T-cell (primary cell): ENCODE measurements around the gene NPTXR. TPM values are rescaled to one million over a fixed set of nuclear protein-coding genes. Genes with fewer than 3 reads are reported as not detected.

Experiments
- ATAC-seq, 4 experiments: fragments of 200-7000 bp in 3 of 4; fragments of 150-1000 bp in 1 of 4; cut with Tn5 transposase; replicated peaks in 1 of 4; 1 replicate in 3 of 4; 2 replicates in 1 of 4; pipeline ENCODE4 v1.10.0; 2021; ENCODE audit warnings: moderate library complexity in 3 of 4, mild to moderate bottlenecking in 2 of 4, moderate number of reproducible peaks in 1 of 4
- CTCF ChIA-PET, 2 donors: fragments of 300-600 bp; sonication (Branson Sonifier 250); formaldehyde crosslinking; loops; one replicate each; lab custom pipeline; 2022; ENCODE audit warnings: antibody characterized with exemption in 2 of 2; lab: Charles Lee
- POLR2A ChIA-PET, 2 donors: fragments of 300-600 bp; sonication (Branson Sonifier 250); formaldehyde crosslinking; loops; one replicate each; lab custom pipeline; 2022; ENCODE audit warnings: antibody characterized with exemption in 2 of 2; lab: Charles Lee
- DNase-seq, 35 experiments: peaks; one replicate each; pipeline versions ENCODE4 v3.0.0 to v3.0.0-alpha.2; 2013 to 2023
- H3K27ac ChIP-seq: one replicate; pipeline ENCODE4 v1.5.1; 2013; ENCODE audit warnings: low read length
- H3K27me3 ChIP-seq, 2 experiments: replicated peaks in 1 of 2; 1 replicate in 1 of 2; 2 replicates in 1 of 2; pipeline versions ENCODE4 v1.6.1 to v1.7.0; 2013; ENCODE audit warnings: low read length in 1 of 2, mixed read lengths in 1 of 2; ENCODE audit not compliant: control insufficient read depth in 2 of 2, insufficient read depth in 2 of 2; ENCODE audit errors: extremely low read depth in 1 of 2
- H3K36me3 ChIP-seq, 2 donors: 1 replicate in 1 of 2; 2 replicates in 1 of 2; pipeline versions ENCODE4 v1.6.1 to v1.7.0; 2013; ENCODE audit warnings: low read length in 1 of 2; ENCODE audit not compliant: control insufficient read depth in 2 of 2, insufficient read depth in 1 of 2; ENCODE audit errors: extremely low read depth in 1 of 2
- H3K4me1 ChIP-seq, 2 experiments: 1 replicate in 1 of 2; 2 replicates in 1 of 2; pipeline versions ENCODE4 v1.6.1 to v1.7.0; 2013; ENCODE audit warnings: low read length in 2 of 2, mixed read lengths in 1 of 2; ENCODE audit not compliant: insufficient read depth in 2 of 2, control insufficient read depth in 1 of 2; ENCODE audit errors: extremely low read depth in 1 of 2
- H3K4me3 ChIP-seq, 2 donors: 1 replicate in 1 of 2; 2 replicates in 1 of 2; pipeline versions ENCODE4 v1.5.1 to v1.7.0; 2013; ENCODE audit warnings: mild to moderate bottlenecking in 2 of 2, low read length in 1 of 2, moderate library complexity in 1 of 2; ENCODE audit not compliant: control insufficient read depth in 1 of 2; ENCODE audit errors: extremely low read depth in 1 of 2
- H3K9me3 ChIP-seq: 2 replicates; pipeline ENCODE4 v1.7.0; 2013
- H3K27ac Mint-ChIP-seq, 2 donors: one replicate each; pipeline ENCODE4 v1.8.0; 2020 to 2021; ENCODE audit warnings: mild to moderate bottlenecking in 2 of 2, mixed read lengths in 2 of 2
- H3K27me3 Mint-ChIP-seq, 2 donors: one replicate each; pipeline ENCODE4 v1.8.0; 2021 to 2022; ENCODE audit warnings: mixed read lengths in 2 of 2
- H3K36me3 Mint-ChIP-seq: one replicate; pipeline ENCODE4 v1.8.0; 2021; ENCODE audit warnings: mixed read lengths
- H3K4me1 Mint-ChIP-seq, 3 donors: one replicate each; pipeline ENCODE4 v1.8.0; 2020 to 2022; ENCODE audit warnings: mixed read lengths in 3 of 3, mild to moderate bottlenecking in 1 of 3
- H3K4me3 Mint-ChIP-seq, 3 donors: one replicate each; pipeline ENCODE4 v1.8.0; 2020 to 2022; ENCODE audit warnings: mild to moderate bottlenecking in 3 of 3, mixed read lengths in 3 of 3, moderate library complexity in 3 of 3
- H3K9me3 Mint-ChIP-seq, 3 donors: one replicate each; pipeline ENCODE4 v1.8.0; 2020 to 2022; ENCODE audit warnings: mixed read lengths in 3 of 3
- WGBS: methylation state at CpG from one replicate; pipeline ENCODE4 v1.1.5; 2013; ENCODE audit warnings: missing lambda C conversion rate; ENCODE audit not compliant: insufficient coverage; 5-methylcytosine and 5-hydroxymethylcytosine counted together
- total RNA-seq, 35 experiments: library from RNA in 6 of 35; stranded (reverse) in 6 of 35; fragments of 120-200 nt in 1 of 35; gene quantifications; one replicate each; pipeline versions ENCODE4 v1.2.1 to v1.2.4 and lab custom pipeline; 2013 to 2026

NPTXR gene
- total RNA-seq, 5 donors from 2014 or later (not counting 1 experiment from before 2014, with no cell fraction given) = 4.9 to 13.2 (median 9.1) TPM

GRCh38 chr22:38870791-38871359, 27.0 kb upstream of the NPTXR start:
- no peaks in the 10 kb centered on the region for H3K9me3 ChIP-seq
- DNase-seq (peak in 2 of 35 experiments; percentile 12 to 28), ATAC-seq (no peak)
- H3K4me1 ChIP-seq = peaks cover 17 to 64% of the 10 kb centered on the region in 2 experiments
- ChIA-PET CTCF (interaction anchor here (0.6 to 2.6 kb wide), 14 partner anchors 10 to 447 kb away, joined by 3 to 12 read pairs (median 4); partner anchors contain the start of genes CBX7 (in 1 of the 2) and RPL3 (in 1 of the 2)), POLR2A (interaction anchor here (0.5 to 1.3 kb wide), 3 partner anchors 17 to 449 kb away, joined by 3 to 4 read pairs (median 4); partner anchors contain the start of gene DMC1 (in 1 of the 2))
- H3K4me3 Mint-ChIP-seq = peak overlapping the region; percentile 86 to 94 (median 91)
- 25% methylated on average over 1 of the region's 2 CpGs for WGBS
- peaks cover 2% of the 10 kb centered on the region for H3K36me3 Mint-ChIP-seq
- H3K27me3 ChIP-seq = no peaks in the 10 kb centered on the region
- H3K27me3 Mint-ChIP-seq = no peaks in the 10 kb centered on the region
- peaks cover 55 to 60% (median 56%) of the 10 kb centered on the region in 3 donors for H3K4me1 Mint-ChIP-seq
- H3K27ac Mint-ChIP-seq = peak overlapping the region; percentile 75 to 77
- H3K4me3 ChIP-seq = peak overlapping the region; percentile 52 to 57
- H3K27ac ChIP-seq = peak overlapping the region; percentile 64
- H3K9me3 Mint-ChIP-seq = no peaks in the 10 kb centered on the region
- H3K36me3 ChIP-seq = peaks cover 2 to 20% of the 10 kb centered on the region in 2 donors

- Histone ChIP-seq H3K27ac (peak overlapping the region; percentile 64), H3K9me3 (no peaks in the 10 kb centered on the region), H3K27me3 (no peaks in the 10 kb centered on the region), H3K4me3 (peak overlapping the region; percentile 10 to 52), H3K36me3 (peaks cover 3 to 26% of the 10 kb centered on the region in 2 donors), H3K4me1 (peaks cover 17 to 69% of the 10 kb centered on the region in 2 experiments)
- Mint-ChIP-seq H3K27ac (peak overlapping the region; percentile 75 to 77), H3K36me3 (peaks cover 2% of the 10 kb centered on the region), H3K4me3 (peak overlapping the region; percentile 86 to 94 (median 91)), H3K4me1 (peaks cover 56 to 62% (median 57%) of the 10 kb centered on the region in 3 donors), H3K9me3 (no peaks in the 10 kb centered on the region), H3K27me3 (no peaks in the 10 kb centered on the region)
- WGBS = 3% methylated on average over 5 of the region's 12 CpGs
- CTCF ChIA-PET = interaction anchor here (0.5 to 2.6 kb wide), 19 partner anchors 11 to 447 kb away, joined by 3 to 12 read pairs (median 4); partner anchors contain the start of gene CBX7 (in 1 of the 2)
- DNase-seq = peak; percentile 63 to 90 (median 81)
- peak; percentile 33 to 53 (median 37) for ATAC-seq
- POLR2A ChIA-PET = interaction anchor here (0.5 to 1.1 kb wide), 2 partner anchors 16 to 300 kb away, joined by 3 to 4 read pairs; partner anchors contain the start of gene DMC1 (in 1 of the 2)
These were observed 26.5 kb upstream of the NPTXR start for GRCh38 chr22:38870312-38870741.

- peak overlapping the region; percentile 75 to 77 for H3K27ac Mint-ChIP-seq
- peaks cover 2% of the 10 kb centered on the region for H3K36me3 Mint-ChIP-seq
- ATAC-seq (no peak), DNase-seq (peak in 1 of 35 experiments; percentile 13)
- H3K4me1 Mint-ChIP-seq = peaks cover 52 to 56% (median 52%) of the 10 kb centered on the region in 3 donors
- H3K27ac ChIP-seq = peak overlapping the region; percentile 64
- H3K36me3 ChIP-seq = peaks cover 6 to 33% of the 10 kb centered on the region in 2 donors
- CTCF ChIA-PET = interaction anchor here (0.5 to 2.6 kb wide), 18 partner anchors 12 to 447 kb away, joined by 3 to 12 read pairs (median 4); partner anchors contain the start of gene CBX7 (in 1 of the 2)
- no peak overlapping the region for H3K4me3 ChIP-seq
- WGBS = 100% methylated on average over 3 of the region's 3 CpGs
- no peaks in the 10 kb centered on the region for H3K27me3 Mint-ChIP-seq
- H3K9me3 ChIP-seq = no peaks in the 10 kb centered on the region
- peak overlapping the region in 1 of 3 donors; percentile 94 for H3K4me3 Mint-ChIP-seq
- POLR2A ChIA-PET = no interaction called here
- H3K4me1 ChIP-seq = peaks cover 17 to 75% of the 10 kb centered on the region in 2 experiments
- H3K9me3 Mint-ChIP-seq = no peaks in the 10 kb centered on the region
- H3K27me3 ChIP-seq = no peaks in the 10 kb centered on the region
These were observed 25.8 kb upstream of the NPTXR start for GRCh38 chr22:38869663-38870062.

- H3K9me3 ChIP-seq = no peaks in the 10 kb centered on the region
These were observed 25.1 kb upstream of the NPTXR start for GRCh38 chr22:38868886-38869381.

GRCh38 chr22:38868286-38868721, 24.5 kb upstream of the NPTXR start:
- DNase-seq (no peak), ATAC-seq (no peak)
- no peaks in the 10 kb centered on the region for H3K27me3 Mint-ChIP-seq
- Histone ChIP-seq H3K27me3 (no peaks in the 10 kb centered on the region), H3K4me3 (no peak overlapping the region), H3K9me3 (no peaks in the 10 kb centered on the region), H3K27ac (no peak overlapping the region), H3K36me3 (peaks cover 6 to 35% of the 10 kb centered on the region in 2 donors), H3K4me1 (peaks cover 16 to 63% of the 10 kb centered on the region in 2 experiments)
- POLR2A ChIA-PET = no interaction called here
- H3K4me3 Mint-ChIP-seq = no peak overlapping the region
- no peaks in the 10 kb centered on the region for H3K9me3 Mint-ChIP-seq
- CTCF ChIA-PET = interaction anchor here (0.6 to 2.6 kb wide), 4 partner anchors 9 to 448 kb away, joined by 3 to 12 read pairs (median 4); no protein-coding TSS in a partner anchor
- H3K36me3 Mint-ChIP-seq = peaks cover 2% of the 10 kb centered on the region
- 98% methylated on average over 6 of the region's 8 CpGs for WGBS
- no peak overlapping the region for H3K27ac Mint-ChIP-seq
- H3K4me1 Mint-ChIP-seq = peaks cover 39 to 45% (median 44%) of the 10 kb centered on the region in 3 donors

More at GRCh38 chr22:38868886-38869381, 25.1 kb upstream of the NPTXR start:
- Mint-ChIP-seq H3K36me3 (peaks cover 2% of the 10 kb centered on the region), H3K27ac (no peak overlapping the region), H3K27me3 (no peaks in the 10 kb centered on the region), H3K4me3 (no peak overlapping the region), H3K4me1 (peaks cover 45 to 52% (median 49%) of the 10 kb centered on the region in 3 donors), H3K9me3 (no peaks in the 10 kb centered on the region)
- DNase-seq (peak; percentile 46 to 88 (median 75)), ATAC-seq (peak; percentile 22 to 43 (median 30))
- H3K36me3 ChIP-seq = peaks cover 6 to 35% of the 10 kb centered on the region in 2 donors
- ChIA-PET CTCF (interaction anchor here (0.5 to 2.6 kb wide), 9 partner anchors 8 to 447 kb away, joined by 3 to 12 read pairs (median 4); no protein-coding TSS in a partner anchor), POLR2A (no interaction called here)
- WGBS = 17% methylated on average over 7 of the region's 8 CpGs
- peaks cover 17 to 69% of the 10 kb centered on the region in 2 experiments for H3K4me1 ChIP-seq
- H3K4me3 ChIP-seq = no peak overlapping the region
- no peak overlapping the region for H3K27ac ChIP-seq
- H3K27me3 ChIP-seq = no peaks in the 10 kb centered on the region
